CD4-positive, CD25-positive, alpha-beta regulatory T cell (primary cell): ENCODE data around the gene THSD1. TPM values are rescaled to one million over a fixed set of nuclear protein-coding genes. Genes with fewer than 3 reads are reported as not detected.

Experiments
- ATAC-seq, 2 donors: fragments of 150-1000 bp; cut with Tn5 transposase; one replicate each; pipeline ENCODE4 v1.10.0; 2021; ENCODE audit warnings: low read depth in 2 of 2, moderate number of reproducible peaks in 2 of 2, moderate library complexity in 1 of 2
- DNase-seq, 3 donors: peaks; one replicate each; pipeline versions ENCODE4 v3.0.0 to v3.0.0-alpha.2; 2012 to 2022; ENCODE audit warnings: mixed read lengths in 1 of 3
- H3K27ac ChIP-seq: one replicate; pipeline ENCODE4 v1.7.0; 2013; ENCODE audit warnings: mild to moderate bottlenecking, low read length; ENCODE audit not compliant: insufficient read depth, poor library complexity, severe bottlenecking
- H3K27me3 ChIP-seq: one replicate; pipeline ENCODE4 v1.7.0; 2013; ENCODE audit warnings: low read length; ENCODE audit not compliant: control insufficient read depth, insufficient read depth
- H3K36me3 ChIP-seq: one replicate; pipeline ENCODE4 v1.7.0; 2013; ENCODE audit warnings: mild to moderate bottlenecking, low read length, moderate library complexity; ENCODE audit not compliant: control insufficient read depth, insufficient read depth
- H3K4me1 ChIP-seq: 2 replicates; pipeline ENCODE4 v1.7.0; 2013; ENCODE audit warnings: mild to moderate bottlenecking, low read length; ENCODE audit not compliant: insufficient read depth, control insufficient read depth, poor library complexity, severe bottlenecking
- H3K4me3 ChIP-seq: one replicate; pipeline ENCODE4 v1.7.0; 2013; ENCODE audit warnings: low read depth, mild to moderate bottlenecking, low read length, moderate library complexity
- H3K9me3 ChIP-seq, 2 experiments: 1 replicate in 1 of 2; 2 replicates in 1 of 2; pipeline ENCODE4 v1.7.0; 2013; ENCODE audit warnings: low read length in 2 of 2, mild to moderate bottlenecking in 1 of 2, moderate library complexity in 1 of 2; ENCODE audit not compliant: control insufficient read depth in 2 of 2
- H3K27ac Mint-ChIP-seq, 3 donors: one replicate each; pipeline ENCODE4 v1.8.0; 2020 to 2022; ENCODE audit warnings: mild to moderate bottlenecking in 3 of 3, mixed read lengths in 3 of 3, moderate library complexity in 2 of 3
- H3K27me3 Mint-ChIP-seq: one replicate; pipeline ENCODE4 v1.8.0; 2022; ENCODE audit warnings: mild to moderate bottlenecking, mixed read lengths
- H3K36me3 Mint-ChIP-seq: one replicate; pipeline ENCODE4 v1.8.0; 2020; ENCODE audit warnings: mixed read lengths
- H3K4me1 Mint-ChIP-seq, 4 donors: one replicate each; pipeline ENCODE4 v1.8.0; 2020 to 2022; ENCODE audit warnings: mixed read lengths in 4 of 4, mild to moderate bottlenecking in 1 of 4
- H3K4me3 Mint-ChIP-seq, 4 donors: one replicate each; pipeline ENCODE4 v1.8.0; 2020 to 2022; ENCODE audit warnings: mild to moderate bottlenecking in 4 of 4, mixed read lengths in 4 of 4, moderate library complexity in 3 of 4
- H3K9me3 Mint-ChIP-seq, 7 donors: one replicate each; pipeline ENCODE4 v1.8.0; 2020 to 2022; ENCODE audit warnings: mixed read lengths in 7 of 7, mild to moderate bottlenecking in 3 of 7, moderate library complexity in 2 of 7
- polyA plus RNA-seq, 4 donors: library from polyadenylated mRNA; unstranded; fragments of 300-500 nt; fragmentation: Illumina TruSeq; gene quantifications; one replicate each; pipeline ENCODE4 v1.2.3, GENCODE V29; 2021
- total RNA-seq: library from RNA; stranded (reverse); gene quantifications from one replicate; pipeline ENCODE4 v1.2.3, GENCODE V29; 2022

The THSD1 gene
- total and polyA plus RNA-seq, 5 donors from 2014 or later: 0.12 to 0.79 TPM; not detected in 3

GRCh38 chr13:52450793-52451116 is 44.8 kb upstream of the THSD1 start:
- Mint-ChIP-seq H3K27ac (peak overlapping the region; percentile 66 to 89 (median 67)), H3K4me1 (peaks cover 17 to 56% (median 38%) of the 10 kb centered on the region in 4 donors), H3K4me3 (peak overlapping the region; percentile 80 to 92 (median 86)), H3K9me3 (no peaks in the 10 kb centered on the region), H3K36me3 (no peaks in the 10 kb centered on the region), H3K27me3 (no peaks in the 10 kb centered on the region)
- DNase-seq: no peak
- peak overlapping the region; percentile 61 for H3K27ac ChIP-seq
- H3K27me3 ChIP-seq: no peaks in the 10 kb centered on the region
- peak overlapping the region; percentile 49 for H3K4me3 ChIP-seq
- ATAC-seq: no peak
- H3K36me3 ChIP-seq: no peaks in the 10 kb centered on the region
- H3K4me1 ChIP-seq: peaks cover 48% of the 10 kb centered on the region
- no peaks in the 10 kb centered on the region for H3K9me3 ChIP-seq

- no peaks in the 10 kb centered on the region for H3K27me3 Mint-ChIP-seq
- peaks cover 17 to 56% (median 38%) of the 10 kb centered on the region in 4 donors for H3K4me1 Mint-ChIP-seq
- H3K9me3 Mint-ChIP-seq: no peaks in the 10 kb centered on the region
- Histone ChIP-seq H3K4me1 (peaks cover 47% of the 10 kb centered on the region), H3K27ac (peak within 1 kb of the TSS; percentile 61), H3K9me3 (no peaks in the 10 kb centered on the region), H3K27me3 (no peaks in the 10 kb centered on the region), H3K4me3 (peak within 1 kb of the TSS; percentile 98), H3K36me3 (no peaks in the 10 kb centered on the region)
- peak within 1 kb of the TSS; percentile 89 to 94 (median 90) for H3K27ac Mint-ChIP-seq
- H3K36me3 Mint-ChIP-seq: no peaks in the 10 kb centered on the region
- peak within 1 kb of the TSS; percentile 91 to 99 (median 92) for H3K4me3 Mint-ChIP-seq
- DNase-seq (peak; percentile 88 to 96 (median 94)), ATAC-seq (peak; percentile 78)
These were observed 44.2 kb upstream of the THSD1 start, which contains the start of gene VPS36 for GRCh38 chr13:52450012-52450792. Gene VPS36 (minus strand): TSS chr13:52450634. CDS start chr13:52450594, 40 bp downstream.

DNA sequence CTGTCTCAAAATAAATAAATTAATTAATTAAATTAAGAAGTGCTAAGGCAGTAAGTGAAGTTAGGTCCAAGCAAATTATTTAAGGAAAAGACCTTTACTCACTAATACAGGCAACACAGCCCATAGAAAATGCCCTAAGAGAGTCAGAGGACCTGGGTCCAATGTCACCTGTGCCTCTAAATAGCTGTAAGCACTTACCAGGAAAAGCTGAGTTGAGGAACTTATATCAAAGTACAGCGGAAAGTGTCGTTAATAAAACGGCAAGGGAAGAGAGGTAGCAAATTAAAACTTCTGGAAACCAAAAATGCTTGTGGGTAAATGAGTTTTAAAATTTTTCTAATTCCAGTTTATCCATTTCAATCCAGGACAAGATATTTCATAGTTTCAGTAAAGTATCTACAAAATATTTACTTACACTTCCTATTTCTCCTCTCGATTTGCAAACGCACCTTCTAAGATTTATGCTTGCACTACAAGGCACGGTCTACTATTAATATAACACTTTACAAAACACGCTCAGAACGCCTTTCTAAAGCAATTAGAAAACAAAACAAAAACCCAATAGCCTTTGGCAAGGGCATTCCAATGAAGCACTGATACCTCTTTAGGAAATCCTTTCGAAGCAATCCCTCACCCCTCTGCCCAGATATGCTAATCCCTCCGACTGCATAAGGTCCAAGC is 43.5 kb upstream of the THSD1 start:
- H3K4me3 Mint-ChIP-seq: peak overlapping the region; percentile 91 to 99 (median 92)
- H3K27me3 ChIP-seq: no peaks in the 10 kb centered on the region
- peaks cover 21 to 54% (median 36%) of the 10 kb centered on the region in 4 donors for H3K4me1 Mint-ChIP-seq
- H3K36me3 ChIP-seq: peaks cover 4% of the 10 kb centered on the region
- ATAC-seq (no peak), DNase-seq (peak in 1 of 3 donors; percentile 4)
- peak overlapping the region; percentile 61 for H3K27ac ChIP-seq
- no peaks in the 10 kb centered on the region for H3K36me3 Mint-ChIP-seq
- H3K4me3 ChIP-seq: peak overlapping the region; percentile 98
- H3K27ac Mint-ChIP-seq: peak overlapping the region; percentile 81 to 94 (median 90)
- no peaks in the 10 kb centered on the region for H3K9me3 Mint-ChIP-seq
- peaks cover 43% of the 10 kb centered on the region for H3K4me1 ChIP-seq
- no peaks in the 10 kb centered on the region for H3K27me3 Mint-ChIP-seq
- no peaks in the 10 kb centered on the region for H3K9me3 ChIP-seq

- Mint-ChIP-seq H3K4me3 (peak overlapping the region; percentile 25 to 92 (median 88)), H3K36me3 (no peaks in the 10 kb centered on the region)
These were observed 42.0 kb upstream of the THSD1 start for GRCh38 chr13:52447815-52448552.

GRCh38 chr13:52447354-52447753 is 41.4 kb upstream of the THSD1 start:
- no peaks in the 10 kb centered on the region for H3K9me3 ChIP-seq
- DNase-seq (no peak), ATAC-seq (no peak)
- H3K4me3 ChIP-seq: peak overlapping the region; percentile 30
- Mint-ChIP-seq H3K4me3 (peak overlapping the region in 2 of 4 donors; percentile 27 to 36), H3K27ac (peak overlapping the region in 1 of 3 donors; percentile 81), H3K36me3 (no peaks in the 10 kb centered on the region), H3K27me3 (no peaks in the 10 kb centered on the region), H3K9me3 (no peaks in the 10 kb centered on the region), H3K4me1 (peaks cover 31 to 55% (median 40%) of the 10 kb centered on the region in 4 donors)
- no peak overlapping the region for H3K27ac ChIP-seq
- H3K27me3 ChIP-seq: no peaks in the 10 kb centered on the region
- peaks cover 6% of the 10 kb centered on the region for H3K36me3 ChIP-seq
- peaks cover 36% of the 10 kb centered on the region for H3K4me1 ChIP-seq

More at GRCh38 chr13:52447815-52448552, 42.0 kb upstream of the THSD1 start:
- peak overlapping the region; percentile 66 for H3K4me3 ChIP-seq
- peaks cover 27 to 49% (median 35%) of the 10 kb centered on the region in 4 donors for H3K4me1 Mint-ChIP-seq
- peaks cover 6% of the 10 kb centered on the region for H3K36me3 ChIP-seq
- ATAC-seq (no peak), DNase-seq (no peak)
- H3K9me3 Mint-ChIP-seq: no peaks in the 10 kb centered on the region
- H3K27me3 ChIP-seq: no peaks in the 10 kb centered on the region
- peak overlapping the region in 1 of 3 donors; percentile 81 for H3K27ac Mint-ChIP-seq
- peaks cover 36% of the 10 kb centered on the region for H3K4me1 ChIP-seq
- no peak overlapping the region for H3K27ac ChIP-seq
- H3K9me3 ChIP-seq: no peaks in the 10 kb centered on the region
- no peaks in the 10 kb centered on the region for H3K27me3 Mint-ChIP-seq

- H3K4me1 Mint-ChIP-seq: peaks cover 31 to 56% (median 42%) of the 10 kb centered on the region in 4 donors
- DNase-seq (no peak), ATAC-seq (no peak)
- no peak overlapping the region for H3K27ac ChIP-seq
- H3K4me3 ChIP-seq: no peak overlapping the region
- H3K4me3 Mint-ChIP-seq: no peak overlapping the region
- no peaks in the 10 kb centered on the region for H3K27me3 Mint-ChIP-seq
- no peaks in the 10 kb centered on the region for H3K36me3 Mint-ChIP-seq
- H3K27me3 ChIP-seq: no peaks in the 10 kb centered on the region
- peaks cover 10% of the 10 kb centered on the region for H3K36me3 ChIP-seq
- peaks cover 35% of the 10 kb centered on the region for H3K4me1 ChIP-seq
- H3K9me3 ChIP-seq: no peaks in the 10 kb centered on the region
- peak overlapping the region in 1 of 3 donors; percentile 14 for H3K27ac Mint-ChIP-seq
- no peaks in the 10 kb centered on the region for H3K9me3 Mint-ChIP-seq
These were observed 40.3 kb upstream of the THSD1 start for GRCh38 chr13:52446265-52446664.

- Histone ChIP-seq H3K4me3 (no peak overlapping the region), H3K27me3 (no peaks in the 10 kb centered on the region), H3K9me3 (no peaks in the 10 kb centered on the region), H3K36me3 (peaks cover 71% of the 10 kb centered on the region), H3K4me1 (no peaks in the 10 kb centered on the region), H3K27ac (no peak overlapping the region)
- DNase-seq: no peak
- Mint-ChIP-seq H3K27ac (no peak overlapping the region), H3K9me3 (no peaks in the 10 kb centered on the region), H3K4me3 (no peak overlapping the region), H3K27me3 (no peaks in the 10 kb centered on the region), H3K4me1 (peaks cover 4 to 21% (median 10%) of the 10 kb centered on the region in 4 donors), H3K36me3 (peaks cover 55% of the 10 kb centered on the region)
- no peak for ATAC-seq
These were observed 26.5 kb upstream of the THSD1 start for GRCh38 chr13:52432456-52432855.
